Panc1 (cell line): ENCODE data around the gene ERCC5. TPM values are rescaled to one million over a fixed set of nuclear protein-coding genes. Genes with fewer than 3 reads are reported as not detected.

Experiments
- ATAC-seq: fragments of 200-7000 bp; cut with Tn5 transposase; 2 replicates; pipeline ENCODE4 v1.9.1; 2020; ENCODE audit warnings: mild to moderate bottlenecking, moderate library complexity
- BruUV-seq: library from RNA; stranded (reverse); fragments of 400-500 nt; replicated peaks from 2 replicates; lab custom pipeline; 2021; lab: Mats Ljungman, UMichigan
- CTCF ChIA-PET: fragments of 300-600 bp; sonication (Branson Sonifier 250); formaldehyde crosslinking; loops from one replicate; lab custom pipeline; 2022; ENCODE audit warnings: antibody characterized with exemption; lab: Charles Lee
- POLR2A ChIA-PET: fragments of 300-600 bp; sonication (Branson Sonifier 250); formaldehyde crosslinking; loops from one replicate; lab custom pipeline; 2022; ENCODE audit warnings: antibody characterized with exemption; lab: Charles Lee
- DNase-seq: peaks from one replicate; pipeline ENCODE4 v3.0.0-alpha.2; 2010; ENCODE audit warnings: low read depth, low spot score
- H3K27ac ChIP-seq: 2 replicates; pipeline ENCODE4 v1.5.1; 2011; ENCODE audit warnings: mild to moderate bottlenecking, low read length, inconsistent platforms
- H3K27me3 ChIP-seq: fragments of 200-500 bp; sonication (Bioruptor generic); 2 replicates; pipeline ENCODE4 v1.6.0; 2014; ENCODE audit warnings: low read length, inconsistent platforms; ENCODE audit not compliant: control insufficient read depth, insufficient read depth
- H3K36me3 ChIP-seq: fragments of 200-500 bp; sonication (Bioruptor generic); 2 replicates; pipeline ENCODE4 v1.5.1; 2014; ENCODE audit warnings: inconsistent platforms, mild to moderate bottlenecking, low read length, moderate library complexity; ENCODE audit not compliant: control insufficient read depth, insufficient read depth
- H3K4me1 ChIP-seq: 2 replicates; pipeline ENCODE4 v1.5.1; 2011; ENCODE audit warnings: inconsistent platforms, mild to moderate bottlenecking, low read length, moderate library complexity; ENCODE audit not compliant: control insufficient read depth, insufficient read depth
- H3K4me3 ChIP-seq, 2 experiments: 2 replicates each; pipeline ENCODE4 v1.5.1; 2011 to 2012; ENCODE audit warnings: low read depth in 2 of 2, low read length in 2 of 2, mild to moderate bottlenecking in 2 of 2, inconsistent platforms in 1 of 2, moderate library complexity in 1 of 2
- H3K9me3 ChIP-seq: fragments of 200-500 bp; sonication (Bioruptor generic); 2 replicates; pipeline ENCODE4 v1.5.1; 2014; ENCODE audit warnings: low read depth, mild to moderate bottlenecking, inconsistent platforms, low read length, moderate library complexity; ENCODE audit not compliant: control insufficient read depth, insufficient read depth
- POLR2AphosphoS5 ChIP-seq: IDR thresholded peaks from 2 replicates; pipeline ENCODE4 v1.6.1; 2012; ENCODE audit warnings: mild to moderate bottlenecking, low read depth, low read length, moderate library complexity
- SIN3A ChIP-seq: IDR thresholded peaks from 2 replicates; pipeline ENCODE4 v1.6.1; 2012; ENCODE audit warnings: low read depth, mild to moderate bottlenecking, low read length, moderate library complexity, borderline replicate concordance; ENCODE audit not compliant: insufficient read depth
- TCF7L2 ChIP-seq: IDR thresholded peaks from 2 replicates; pipeline ENCODE4 v1.6.1; 2011; ENCODE audit warnings: mild to moderate bottlenecking, low read depth, low read length, inconsistent platforms
- in situ Hi-C: cut with HindIII; loops from 2 replicates; pipeline ENCODE4 v1.10.0; 2016; ENCODE audit warnings: low sequenced_read_pairs, low pct_unique_long_range_greater_than_20kb
- intact Hi-C: fragments of 100-400 bp; cut with micrococcal nuclease; formaldehyde crosslinking; loops from one replicate; pipeline ENCODE4 v1.10.0; 2022; ENCODE audit not compliant: unreplicated experiment
- total RNA-seq: library from RNA; stranded (reverse); gene quantifications from one replicate; pipeline ENCODE4 v1.2.1, GENCODE V29; 2021; ENCODE audit not compliant: unreplicated experiment
- TF ChIP-seq, protein P1 (sequence below): fragments of 450-650 bp; IDR thresholded peaks from 2 replicates; pipeline ENCODE4 v1.5.1; 2017; ENCODE audit warnings: mild to moderate bottlenecking
- TF ChIP-seq, protein P2 (sequence below), 2 experiments: IDR thresholded peaks; 2 replicates each; pipeline ENCODE4 v1.6.1; 2011 to 2012; ENCODE audit warnings: low read depth in 2 of 2, control low read depth in 1 of 2, low read length in 1 of 2, mild to moderate bottlenecking in 1 of 2, moderate library complexity in 1 of 2; ENCODE audit not compliant: insufficient read depth in 1 of 2

The ERCC5 gene
- total RNA-seq, 1 experiment from 2014 or later: 19.6 TPM

DNA sequence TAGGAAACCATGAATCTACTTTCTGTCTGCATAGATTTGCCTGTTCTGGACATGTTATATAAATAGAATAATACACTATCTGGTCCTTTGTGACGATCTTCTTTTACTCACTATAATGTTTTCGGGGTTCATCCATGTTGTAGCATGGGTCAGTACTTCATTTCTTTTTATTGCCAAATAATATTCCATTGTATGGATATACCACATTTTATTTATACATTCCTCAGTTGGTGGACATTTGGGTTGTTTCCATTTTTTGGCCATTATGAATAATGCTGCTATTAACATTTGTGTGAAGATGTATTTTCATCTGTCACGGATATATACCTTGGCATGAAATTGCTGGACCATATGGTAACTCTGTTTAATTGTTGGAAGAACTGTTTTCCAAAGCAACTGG lies 40.2 kb upstream of the ERCC5 start:
- intact Hi-C loops: no loop called here

DNA sequence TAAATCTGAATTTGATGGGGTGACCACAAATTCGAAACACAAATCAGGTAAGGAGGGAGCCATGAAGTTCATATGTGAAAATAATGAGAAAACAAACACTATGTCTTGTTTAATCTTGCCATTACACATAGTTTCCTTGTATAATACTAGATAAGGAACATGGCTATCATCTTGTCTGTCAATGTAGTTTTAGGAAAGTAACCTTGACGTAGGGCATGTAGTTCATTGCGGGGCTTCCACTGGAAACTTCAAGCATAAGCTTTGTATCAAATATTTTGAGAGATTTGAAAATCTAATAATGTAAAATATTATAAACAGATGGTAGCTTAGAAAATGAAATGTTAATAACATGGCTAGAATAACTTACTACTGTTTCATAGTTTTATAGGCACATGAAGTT lies 38.1 kb upstream of the ERCC5 start:
- H3K36me3 ChIP-seq: no peaks in the 10 kb centered on the region

More for the DNA sequence above, 40.2 kb upstream of the ERCC5 start:
- Histone ChIP-seq H3K27me3 (no peaks in the 10 kb centered on the region), H3K4me3 (no peak overlapping the region), H3K4me1 (no peaks in the 10 kb centered on the region), H3K9me3 (no peaks in the 10 kb centered on the region), H3K36me3 (no peaks in the 10 kb centered on the region), H3K27ac (no peak overlapping the region)
- no peak for TF ChIP-seq POLR2AphosphoS5
- TF ChIP-seq TCF7L2: no peak
- no peak for TF ChIP-seq SIN3A
- POLR2A ChIA-PET: no interaction called here
- CTCF ChIA-PET: no interaction called here
- no TSS peak for BruUV-seq
- DNase-seq (no peak), ATAC-seq (no peak)
- in situ Hi-C loops: no loop called here

More for the DNA sequence above, 38.1 kb upstream of the ERCC5 start:
- Histone ChIP-seq H3K4me1 (0 out of 2 replicates have a peak, but pooled peaks cover 2% of the 10 kb centered on the region), H3K9me3 (no peaks in the 10 kb centered on the region), H3K4me3 (no peak overlapping the region), H3K27me3 (no peaks in the 10 kb centered on the region), H3K27ac (no peak overlapping the region)
- CTCF ChIA-PET: no interaction called here
- ATAC-seq (no peak), DNase-seq (no peak)
- BruUV-seq: no TSS peak
- intact Hi-C loops (no loop called here), in situ Hi-C loops (no loop called here)
- POLR2A ChIA-PET: no interaction called here
- TF ChIP-seq, protein P1, sequence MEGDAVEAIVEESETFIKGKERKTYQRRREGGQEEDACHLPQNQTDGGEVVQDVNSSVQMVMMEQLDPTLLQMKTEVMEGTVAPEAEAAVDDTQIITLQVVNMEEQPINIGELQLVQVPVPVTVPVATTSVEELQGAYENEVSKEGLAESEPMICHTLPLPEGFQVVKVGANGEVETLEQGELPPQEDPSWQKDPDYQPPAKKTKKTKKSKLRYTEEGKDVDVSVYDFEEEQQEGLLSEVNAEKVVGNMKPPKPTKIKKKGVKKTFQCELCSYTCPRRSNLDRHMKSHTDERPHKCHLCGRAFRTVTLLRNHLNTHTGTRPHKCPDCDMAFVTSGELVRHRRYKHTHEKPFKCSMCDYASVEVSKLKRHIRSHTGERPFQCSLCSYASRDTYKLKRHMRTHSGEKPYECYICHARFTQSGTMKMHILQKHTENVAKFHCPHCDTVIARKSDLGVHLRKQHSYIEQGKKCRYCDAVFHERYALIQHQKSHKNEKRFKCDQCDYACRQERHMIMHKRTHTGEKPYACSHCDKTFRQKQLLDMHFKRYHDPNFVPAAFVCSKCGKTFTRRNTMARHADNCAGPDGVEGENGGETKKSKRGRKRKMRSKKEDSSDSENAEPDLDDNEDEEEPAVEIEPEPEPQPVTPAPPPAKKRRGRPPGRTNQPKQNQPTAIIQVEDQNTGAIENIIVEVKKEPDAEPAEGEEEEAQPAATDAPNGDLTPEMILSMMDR: no peak
- TF ChIP-seq SIN3A: no peak
- no peak for TF ChIP-seq POLR2AphosphoS5
- no peak for TF ChIP-seq TCF7L2
- TF ChIP-seq, protein P2, sequence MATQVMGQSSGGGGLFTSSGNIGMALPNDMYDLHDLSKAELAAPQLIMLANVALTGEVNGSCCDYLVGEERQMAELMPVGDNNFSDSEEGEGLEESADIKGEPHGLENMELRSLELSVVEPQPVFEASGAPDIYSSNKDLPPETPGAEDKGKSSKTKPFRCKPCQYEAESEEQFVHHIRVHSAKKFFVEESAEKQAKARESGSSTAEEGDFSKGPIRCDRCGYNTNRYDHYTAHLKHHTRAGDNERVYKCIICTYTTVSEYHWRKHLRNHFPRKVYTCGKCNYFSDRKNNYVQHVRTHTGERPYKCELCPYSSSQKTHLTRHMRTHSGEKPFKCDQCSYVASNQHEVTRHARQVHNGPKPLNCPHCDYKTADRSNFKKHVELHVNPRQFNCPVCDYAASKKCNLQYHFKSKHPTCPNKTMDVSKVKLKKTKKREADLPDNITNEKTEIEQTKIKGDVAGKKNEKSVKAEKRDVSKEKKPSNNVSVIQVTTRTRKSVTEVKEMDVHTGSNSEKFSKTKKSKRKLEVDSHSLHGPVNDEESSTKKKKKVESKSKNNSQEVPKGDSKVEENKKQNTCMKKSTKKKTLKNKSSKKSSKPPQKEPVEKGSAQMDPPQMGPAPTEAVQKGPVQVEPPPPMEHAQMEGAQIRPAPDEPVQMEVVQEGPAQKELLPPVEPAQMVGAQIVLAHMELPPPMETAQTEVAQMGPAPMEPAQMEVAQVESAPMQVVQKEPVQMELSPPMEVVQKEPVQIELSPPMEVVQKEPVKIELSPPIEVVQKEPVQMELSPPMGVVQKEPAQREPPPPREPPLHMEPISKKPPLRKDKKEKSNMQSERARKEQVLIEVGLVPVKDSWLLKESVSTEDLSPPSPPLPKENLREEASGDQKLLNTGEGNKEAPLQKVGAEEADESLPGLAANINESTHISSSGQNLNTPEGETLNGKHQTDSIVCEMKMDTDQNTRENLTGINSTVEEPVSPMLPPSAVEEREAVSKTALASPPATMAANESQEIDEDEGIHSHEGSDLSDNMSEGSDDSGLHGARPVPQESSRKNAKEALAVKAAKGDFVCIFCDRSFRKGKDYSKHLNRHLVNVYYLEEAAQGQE (IDR thresholded peaks at IDR 0.05; ENCODE audit: insufficient read depth in 1 of 2, low read depth in 2 of 2, low read length in 1 of 2): no peak
